H1 (cell line): ENCODE measurements around the gene CENPP. TPM values are rescaled to one million over a fixed set of nuclear protein-coding genes. Genes with fewer than 3 reads are reported as not detected.

Experiments used
- CTCF ChIA-PET: fragments of 300-600 bp; sonication (Branson Sonifier 250); formaldehyde crosslinking; loops from one replicate; lab custom pipeline; 2021; ENCODE audit not compliant: partially characterized antibody; lab: Charles Lee
- POLR2A ChIA-PET: fragments of 300-600 bp; sonication (Branson Sonifier 250); formaldehyde crosslinking; loops from one replicate; lab custom pipeline; 2021; ENCODE audit warnings: inconsistent platforms; ENCODE audit not compliant: partially characterized antibody; lab: Charles Lee
- DNase-seq, 2 experiments: peaks; one replicate each; pipeline versions ENCODE4 v3.0.0 to v3.0.0-alpha.2; 2010 to 2022; ENCODE audit warnings: low spot score in 2 of 2, low read depth in 1 of 2, mixed read lengths in 1 of 2
- FAIRE-seq: peaks from 2 replicates; lab custom pipeline; 2011; peaks lifted over from hg19 to GRCh38; lab: Jason Lieb, UNC
- H2AFZ ChIP-seq: 2 replicates; pipeline ENCODE4 v1.8.1; 2012; ENCODE audit warnings: low read length, inconsistent platforms
- H2AK5ac ChIP-seq: 2 replicates; pipeline ENCODE4 v1.6.1; 2013; ENCODE audit warnings: low read depth, low read length
- H2BK120ac ChIP-seq: replicated peaks from 2 replicates; pipeline ENCODE3; 2013; ENCODE audit warnings: low read depth, low read length, inconsistent platforms
- H2BK12ac ChIP-seq: 2 replicates; pipeline ENCODE4 v1.6.1; 2013; ENCODE audit warnings: low read depth, low read length
- H2BK15ac ChIP-seq: 2 replicates; pipeline ENCODE4 v1.6.1; 2013; ENCODE audit warnings: low read length
- H2BK20ac ChIP-seq: 2 replicates; pipeline ENCODE4 v1.6.1; 2013; ENCODE audit warnings: low read length
- H2BK5ac ChIP-seq: 2 replicates; pipeline ENCODE4 v1.6.1; 2013; ENCODE audit warnings: low read depth, low read length
- H3K14ac ChIP-seq: 2 replicates; pipeline ENCODE4 v1.6.1; 2013; ENCODE audit warnings: inconsistent platforms; ENCODE audit not compliant: insufficient read length
- H3K18ac ChIP-seq: 2 replicates; pipeline ENCODE4 v1.6.1; 2013; ENCODE audit warnings: low read length; ENCODE audit errors: extremely low read depth
- H3K23ac ChIP-seq: 2 replicates; pipeline ENCODE4 v1.6.1; 2013; ENCODE audit warnings: inconsistent platforms; ENCODE audit not compliant: insufficient read length
- H3K23me2 ChIP-seq: 2 replicates; pipeline ENCODE4 v1.6.1; 2013; ENCODE audit warnings: low read depth, low read length
- H3K27ac ChIP-seq: 2 replicates; pipeline ENCODE4 v1.6.1; 2011; ENCODE audit warnings: low read depth, low read length, inconsistent platforms
- H3K27me3 ChIP-seq, 4 experiments: replicated peaks in 1 of 4; 1 replicate in 1 of 4; 2 replicates in 3 of 4; pipeline versions ENCODE4 v1.6.1 to v1.8.1; 2011 to 2013; ENCODE audit warnings: low read length in 3 of 4, mild to moderate bottlenecking in 3 of 4, inconsistent platforms in 2 of 4, mixed read lengths in 2 of 4, moderate library complexity in 1 of 4; ENCODE audit not compliant: control insufficient read depth in 3 of 4, insufficient read depth in 3 of 4; ENCODE audit errors: extremely low read depth in 1 of 4
- H3K36me3 ChIP-seq, 4 experiments: 2 replicates each; pipeline versions ENCODE4 v1.6.1 to v1.8.1; 2011 to 2013; ENCODE audit warnings: mild to moderate bottlenecking in 4 of 4, low read length in 3 of 4, moderate library complexity in 2 of 4, control low read depth in 1 of 4, inconsistent platforms in 1 of 4; ENCODE audit not compliant: insufficient read depth in 4 of 4, control insufficient read depth in 2 of 4
- H3K4ac ChIP-seq: replicated peaks from 2 replicates; pipeline ENCODE3; 2013; ENCODE audit warnings: low read length, low read depth, mixed read lengths, inconsistent platforms; ENCODE audit not compliant: insufficient read length
- H3K4me1 ChIP-seq, 4 experiments: replicated peaks in 1 of 4; 1 replicate in 1 of 4; 2 replicates in 3 of 4; pipeline versions ENCODE4 v1.6.1 to v1.8.1; 2011 to 2013; ENCODE audit warnings: low read length in 3 of 4, inconsistent platforms in 2 of 4, mixed read lengths in 1 of 4; ENCODE audit not compliant: insufficient read depth in 4 of 4, control insufficient read depth in 3 of 4
- H3K4me2 ChIP-seq, 2 experiments: 2 replicates each; pipeline versions ENCODE4 v1.6.1 to v1.8.1; 2011 to 2013; ENCODE audit warnings: low read depth in 2 of 2, low read length in 2 of 2, control low read depth in 1 of 2, inconsistent platforms in 1 of 2, mild to moderate bottlenecking in 1 of 2; ENCODE audit not compliant: insufficient read depth in 1 of 2
- H3K4me3 ChIP-seq, 4 experiments: fragments of 200-600, 300-600 bp in 1 of 4; sonication (generic), shearing (Covaris generic), sonication (Bioruptor Twin) in 1 of 4; 2 replicates each; pipeline versions ENCODE4 v1.5.1 to v1.8.1; 2011 to 2016; ENCODE audit warnings: low read length in 4 of 4, low read depth in 3 of 4, control low read depth in 2 of 4, inconsistent platforms in 2 of 4, mild to moderate bottlenecking in 2 of 4, mixed read lengths in 1 of 4, moderate library complexity in 1 of 4; ENCODE audit not compliant: insufficient read depth in 2 of 4; ENCODE audit errors: extremely low read depth in 1 of 4
- H3K56ac ChIP-seq: replicated peaks from 2 replicates; pipeline ENCODE3; 2013; ENCODE audit warnings: low read depth, mild to moderate bottlenecking, mixed read lengths, low read length, inconsistent platforms; ENCODE audit not compliant: insufficient read length
- H3K79me1 ChIP-seq: 2 replicates; pipeline ENCODE4 v1.6.1; 2013; ENCODE audit warnings: low read depth, low read length, control low read depth
- H3K79me2 ChIP-seq, 2 experiments: 2 replicates each; pipeline versions ENCODE4 v1.6.1 to v1.8.1; 2012 to 2013; ENCODE audit warnings: low read length in 2 of 2, mild to moderate bottlenecking in 2 of 2, inconsistent platforms in 1 of 2; ENCODE audit not compliant: insufficient read depth in 2 of 2, control insufficient read depth in 1 of 2
- H3K9ac ChIP-seq, 4 experiments: replicated peaks in 1 of 4; 1 replicate in 1 of 4; 2 replicates in 3 of 4; pipeline versions ENCODE4 v1.6.1 to v1.8.1; 2011 to 2013; ENCODE audit warnings: low read depth in 3 of 4, low read length in 3 of 4, control low read depth in 2 of 4, mild to moderate bottlenecking in 2 of 4, moderate library complexity in 2 of 4, inconsistent platforms in 1 of 4; ENCODE audit errors: extremely low read depth in 1 of 4
- H3K9me3 ChIP-seq, 2 experiments: 2 replicates each; pipeline versions ENCODE4 v1.6.1 to v1.8.1; 2012 to 2013; ENCODE audit warnings: mild to moderate bottlenecking in 2 of 2, moderate library complexity in 2 of 2, control low read depth in 1 of 2, inconsistent platforms in 1 of 2, low read depth in 1 of 2, low read length in 1 of 2, mixed read lengths in 1 of 2; ENCODE audit not compliant: insufficient read depth in 2 of 2
- H4K20me1 ChIP-seq, 2 experiments: replicated peaks in 1 of 2; 2 replicates each; pipeline versions ENCODE3 to v1.8.1; 2011 to 2013; ENCODE audit warnings: inconsistent platforms in 2 of 2, low read length in 2 of 2, mild to moderate bottlenecking in 1 of 2; ENCODE audit not compliant: insufficient read depth in 2 of 2, control insufficient read depth in 1 of 2
- H4K5ac ChIP-seq: 2 replicates; pipeline ENCODE4 v1.6.1; 2013; ENCODE audit warnings: low read length, low read depth, mixed read lengths, inconsistent platforms; ENCODE audit not compliant: insufficient read length
- H4K8ac ChIP-seq: 2 replicates; pipeline ENCODE4 v1.8.0; 2013; ENCODE audit warnings: mild to moderate bottlenecking, moderate library complexity, low read length, inconsistent platforms; ENCODE audit not compliant: insufficient read depth; ENCODE audit errors: extremely low read depth
- H4K91ac ChIP-seq: replicated peaks from 2 replicates; pipeline ENCODE3; 2013; ENCODE audit warnings: low read length, mixed read lengths, inconsistent platforms; ENCODE audit not compliant: insufficient read length
- ASH2L ChIP-seq: fragments of 200-600, 300-600 bp; sonication (generic); IDR thresholded peaks from one replicate; pipeline ENCODE4 v1.7.1; 2017; ENCODE audit warnings: low read length
- BCL11A ChIP-seq, 2 experiments: IDR thresholded peaks; one replicate each; pipeline ENCODE4 v1.6.1; 2011; ENCODE audit warnings: low read depth in 2 of 2, low read length in 2 of 2, mild to moderate bottlenecking in 2 of 2
- CBX5 ChIP-seq: fragments of 300-800, 300-1000 bp; sonication (generic); IDR thresholded peaks from 2 replicates; pipeline ENCODE4 v1.7.1; 2016; ENCODE audit warnings: antibody characterized with exemption, low read length, low read depth
- CBX8 ChIP-seq: fragments of 300-800, 300-1000 bp; sonication (generic); IDR thresholded peaks from 2 replicates; pipeline ENCODE4 v1.7.1; 2016; ENCODE audit warnings: low read depth, low read length, borderline replicate concordance
- CREB1 ChIP-seq: IDR thresholded peaks from 2 replicates; pipeline ENCODE4 v1.6.1; 2012; ENCODE audit warnings: inconsistent platforms
- EGR1 ChIP-seq: IDR thresholded peaks from 2 replicates; pipeline ENCODE4 v1.6.1; 2011; ENCODE audit warnings: low read depth, low read length, borderline replicate concordance
- EZH2 ChIP-seq: fragments of 200-600 bp; sonication (generic); IDR thresholded peaks from 2 replicates; pipeline ENCODE4 v1.7.1; 2012; ENCODE audit warnings: low read depth, mild to moderate bottlenecking, moderate library complexity, low read length, inconsistent platforms; ENCODE audit not compliant: severe bottlenecking
- GABPA ChIP-seq: IDR thresholded peaks from 2 replicates; pipeline ENCODE4 v1.6.1; 2011; ENCODE audit warnings: mild to moderate bottlenecking, low read length, moderate library complexity, borderline replicate concordance; ENCODE audit not compliant: insufficient read depth
- PHF8 ChIP-seq: fragments of 200-600 bp; sonication (generic); conservative IDR thresholded peaks from 2 replicates; pipeline ENCODE4 v1.7.1; 2012; ENCODE audit warnings: low read depth, mild to moderate bottlenecking, inconsistent platforms, low read length, moderate library complexity
- RNF2 ChIP-seq: fragments of 200-900, 300-1000 bp; sonication (generic); IDR thresholded peaks from 2 replicates; pipeline ENCODE4 v1.7.1; 2016; ENCODE audit warnings: borderline replicate concordance, low read depth, mild to moderate bottlenecking, antibody characterized with exemption, low read length; ENCODE audit not compliant: poor library complexity, severe bottlenecking; ENCODE audit errors: missing control alignments
- WGBS, 2 experiments: shearing (Covaris generic) in 1 of 2; methylation state at CpG; one replicate each; pipeline versions ENCODE4 v1.1.6 to v1.1.7; 2013 to 2015; ENCODE audit warnings: low lambda C conversion rate in 2 of 2, mixed read lengths in 2 of 2, inconsistent platforms in 1 of 2, low coverage in 1 of 2, missing lambda C conversion rate in 1 of 2; ENCODE audit not compliant: insufficient replicate concordance in 2 of 2, insufficient coverage in 1 of 2, insufficient read length in 1 of 2; ENCODE audit errors: extremely low coverage in 1 of 2, missing lambda C conversion rate in 1 of 2; 5-methylcytosine and 5-hydroxymethylcytosine counted together
- polyA plus RNA-seq, 7 experiments: library from polyadenylated mRNA; depleted of rRNA in 3 of 7; stranded (reverse) in 5 of 7; unstranded in 2 of 7; fragments of >200 nt in 5 of 7; fragments of 200-250 nt in 2 of 7; gene quantifications; 1 replicate in 5 of 7; 2 replicates in 1 of 7; 4 replicates in 1 of 7; pipeline versions ENCODE4 v1.2.1 to v1.2.3, GENCODE V29; 2011 to 2013; ENCODE audit warnings: missing spikeins in 2 of 7, mixed read lengths in 2 of 7
- total RNA-seq: library from RNA; stranded (reverse); fragmentation: NEBNext Ultra II Directional; extraction: Animal tissue kit (Norgen Biotek cat#: 25700); gene quantifications from 2 replicates; pipeline ENCODE4 v1.2.1, GENCODE V29; 2021
- TF ChIP-seq, protein P1 (sequence below): IDR thresholded peaks from 2 replicates; pipeline ENCODE4 v1.6.1; 2012; ENCODE audit warnings: low read length, inconsistent platforms

The CENPP gene
- total and polyA plus RNA-seq, 2 of the 8 experiments (the other 6 are each of a cell fraction or from before 2014, with no cell fraction given) = 2.7 to 10.8 TPM

DNA sequence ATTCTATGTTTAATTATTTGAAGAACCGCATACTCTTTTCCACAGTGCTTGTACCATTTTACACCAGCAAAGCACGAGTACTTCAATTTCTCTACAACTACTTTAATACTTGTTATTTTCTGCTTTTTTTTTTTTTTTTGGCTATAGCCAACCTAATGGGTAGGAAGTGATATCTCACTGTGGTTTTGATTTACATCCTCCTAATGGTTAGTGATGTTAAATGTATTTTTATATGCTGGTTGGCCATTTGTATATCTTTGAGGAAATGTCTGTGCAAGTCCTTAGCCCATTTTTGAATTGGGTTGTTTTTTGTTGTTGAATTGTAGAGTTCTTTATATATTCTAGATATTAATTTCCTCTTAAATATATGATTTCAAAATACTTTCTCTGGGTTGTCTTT is 56.0 kb downstream of the CENPP start:
- no peaks in the 10 kb centered on the region for H3K23me2 ChIP-seq
- no peak overlapping the region for H2AFZ ChIP-seq
- FAIRE-seq = no peak
- no peaks in the 10 kb centered on the region for H3K36me3 ChIP-seq
- ChIA-PET POLR2A (no interaction called here), CTCF (no interaction called here)
- no peak overlapping the region for H3K23ac ChIP-seq
- H3K27ac ChIP-seq = no peak overlapping the region
- no peak overlapping the region for H2BK5ac ChIP-seq
- H2AK5ac ChIP-seq = no peak overlapping the region
- no peak overlapping the region for H3K4me2 ChIP-seq
- no peak overlapping the region for H3K18ac ChIP-seq
- H3K4ac ChIP-seq = no peak overlapping the region
- no peak overlapping the region for H3K4me3 ChIP-seq
- H2BK20ac ChIP-seq = no peak overlapping the region
- no peak for TF ChIP-seq RNF2
- TF ChIP-seq, protein P1, sequence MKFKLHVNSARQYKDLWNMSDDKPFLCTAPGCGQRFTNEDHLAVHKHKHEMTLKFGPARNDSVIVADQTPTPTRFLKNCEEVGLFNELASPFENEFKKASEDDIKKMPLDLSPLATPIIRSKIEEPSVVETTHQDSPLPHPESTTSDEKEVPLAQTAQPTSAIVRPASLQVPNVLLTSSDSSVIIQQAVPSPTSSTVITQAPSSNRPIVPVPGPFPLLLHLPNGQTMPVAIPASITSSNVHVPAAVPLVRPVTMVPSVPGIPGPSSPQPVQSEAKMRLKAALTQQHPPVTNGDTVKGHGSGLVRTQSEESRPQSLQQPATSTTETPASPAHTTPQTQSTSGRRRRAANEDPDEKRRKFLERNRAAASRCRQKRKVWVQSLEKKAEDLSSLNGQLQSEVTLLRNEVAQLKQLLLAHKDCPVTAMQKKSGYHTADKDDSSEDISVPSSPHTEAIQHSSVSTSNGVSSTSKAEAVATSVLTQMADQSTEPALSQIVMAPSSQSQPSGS = no peak
- no peak for TF ChIP-seq CBX8
- no peak for TF ChIP-seq CBX5
- TF ChIP-seq ASH2L = no peak
- TF ChIP-seq PHF8 = no peak
- no peak for TF ChIP-seq CREB1
- TF ChIP-seq EZH2 = no peak
- TF ChIP-seq GABPA = no peak
- no peak for TF ChIP-seq EGR1
- no peak for TF ChIP-seq BCL11A (IDR thresholded peaks at IDR 0.05; ENCODE audit: low read depth in 2 of 2, low read length in 2 of 2)
- no peaks in the 10 kb centered on the region for H3K9me3 ChIP-seq
- H3K9ac ChIP-seq = no peak overlapping the region
- H3K79me1 ChIP-seq = no peaks in the 10 kb centered on the region
- no peak overlapping the region for H4K8ac ChIP-seq
- no peak overlapping the region for H2BK15ac ChIP-seq
- no peaks in the 10 kb centered on the region for H3K79me2 ChIP-seq
- H3K56ac ChIP-seq = no peak overlapping the region
- no peak overlapping the region for H4K5ac ChIP-seq
- no peak overlapping the region for H2BK12ac ChIP-seq
- no peaks in the 10 kb centered on the region for H3K27me3 ChIP-seq
- H3K4me1 ChIP-seq = peaks cover 0 to 6% (median 2%) of the 10 kb centered on the region in 4 experiments; a peak in 3 of 7 replicates
- no peak overlapping the region for H3K14ac ChIP-seq
- no peak overlapping the region for H4K91ac ChIP-seq
- WGBS, 2 experiments = 96% methylated on average over 2 of the region's 2 CpGs; no CpG with 5 or more reads in 1 of the 2 experiments
- H2BK120ac ChIP-seq = no peak overlapping the region
- no peak for DNase-seq
- no peaks in the 10 kb centered on the region for H4K20me1 ChIP-seq
